GM21576 (cell line): Measurements from ENCODE around the gene OR5A2.
"Not testable (repeated sequence)": the region's sequence is repeated elsewhere in the genome, so short reads cannot be mapped to it uniquely, and the experiment has no call there.

ENCODE experiments used
- ATAC-seq: cut with Tn5 transposase; IDR thresholded peaks from one replicate; pipeline ENCODE4 v1.9.1; 2021; ENCODE audit warnings: mild to moderate bottlenecking, moderate library complexity; ENCODE audit not compliant: unreplicated experiment

The OR5A2 gene

DNA sequence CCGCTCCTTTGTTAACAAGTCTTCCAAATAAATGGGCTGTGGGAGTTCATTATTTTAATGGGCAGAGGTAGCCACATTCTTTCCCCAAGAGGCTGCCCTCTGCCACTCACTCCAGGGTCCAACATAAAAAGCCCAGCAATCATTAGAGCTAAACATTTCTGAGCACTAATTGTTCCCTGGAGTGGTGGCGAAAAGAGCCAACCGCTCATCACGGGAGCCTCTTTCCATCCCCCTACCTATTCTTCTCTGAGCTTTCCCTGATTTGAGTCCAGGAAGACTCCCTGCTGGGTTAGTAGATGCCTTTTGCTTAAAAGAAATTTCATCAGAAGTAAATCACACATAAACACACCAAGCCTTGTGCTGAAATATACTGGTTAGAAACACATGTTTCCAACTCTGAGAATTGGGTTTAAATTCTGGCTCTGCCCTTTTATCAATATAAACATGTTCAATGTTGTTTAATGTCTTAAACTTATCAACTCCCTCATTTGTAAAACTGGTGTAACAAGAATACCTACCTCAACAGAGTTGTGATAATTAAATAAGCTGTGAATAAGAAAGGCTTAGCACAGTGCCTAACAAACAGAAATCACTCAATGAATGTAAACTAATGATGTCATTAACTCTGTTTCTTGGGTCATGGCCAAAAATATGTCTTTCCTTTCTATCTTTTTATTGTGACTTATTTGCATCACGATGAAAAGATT, at the start of gene OR5A2:
Gene OR5A2, minus strand, starts transcription at position 53 of the 707 bp plus-strand sequence. CDS start 3,460 bp downstream, outside the sequence.
- ATAC-seq: no peak

DNA sequence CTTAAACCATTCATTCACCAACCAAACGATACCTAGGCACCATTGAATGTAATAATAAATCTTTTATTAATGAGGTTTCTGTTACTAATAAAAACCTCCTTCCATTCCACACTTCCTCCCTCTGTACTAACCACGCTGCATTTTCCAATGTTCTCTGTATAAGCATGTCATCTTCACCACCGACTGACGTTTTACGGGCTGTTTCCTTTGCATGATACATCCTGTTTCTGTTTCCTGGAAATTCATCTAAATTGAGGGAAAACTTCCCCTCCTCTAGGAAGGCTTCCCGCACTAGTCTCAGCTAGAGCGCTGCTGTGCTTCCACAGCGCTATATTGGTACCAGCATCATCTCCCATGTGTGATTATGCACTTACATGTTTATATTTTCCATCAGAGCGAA, 49.0 kb upstream of the OR5A2 start:
- ATAC-seq: no peak

DNA sequence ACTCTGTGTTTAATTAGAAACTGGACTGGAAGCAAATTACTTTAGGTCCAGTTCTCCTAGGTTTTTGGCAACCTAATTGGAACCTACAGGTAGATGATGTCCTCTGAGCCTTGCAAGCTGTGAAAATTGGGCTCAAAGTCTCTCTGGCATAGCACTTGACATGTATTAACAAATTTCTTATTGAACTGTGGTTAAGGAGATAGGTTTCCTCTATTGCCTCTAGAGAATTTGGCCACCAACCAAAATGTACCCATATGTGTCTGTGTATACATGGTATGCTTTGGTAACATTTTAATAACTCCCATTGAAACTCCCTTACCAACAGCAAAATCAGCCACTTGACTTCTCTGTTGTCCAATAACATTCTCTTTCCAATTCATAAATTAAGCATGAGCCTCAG, 46.8 kb upstream of the OR5A2 start, which contains the start of gene OR4D10:
Gene OR4D10, plus strand, starts transcription at position 301 of the 400 bp plus-strand sequence. CDS start 4,115 bp downstream, outside the sequence.
- no peak for ATAC-seq

DNA sequence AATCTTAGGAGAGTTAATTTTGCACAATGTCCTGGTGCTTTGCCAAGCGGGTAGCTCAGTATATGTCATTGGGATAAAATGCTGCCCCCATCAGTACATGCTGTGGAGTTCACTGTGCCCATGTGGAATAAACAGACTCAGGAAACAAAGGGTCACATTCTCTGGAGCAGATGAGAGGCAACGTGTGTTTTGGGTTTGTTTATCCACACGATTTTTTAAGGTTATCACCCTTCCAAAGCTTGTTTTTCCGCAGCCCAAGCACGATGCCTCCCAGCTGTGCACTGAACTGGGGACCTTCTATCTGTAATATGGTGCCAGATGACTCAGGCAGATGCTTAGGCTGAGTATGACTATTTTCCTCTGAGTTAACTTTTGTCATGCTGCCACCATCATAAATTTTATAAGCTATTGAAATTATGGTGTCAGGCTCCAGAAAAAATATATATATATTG, 37.0 kb upstream of the OR5A2 start:
- no peak for ATAC-seq

- no peak for ATAC-seq
Observed at GRCh38 chr11:59459916-59460315, 33.7 kb upstream of the OR5A2 start.

DNA sequence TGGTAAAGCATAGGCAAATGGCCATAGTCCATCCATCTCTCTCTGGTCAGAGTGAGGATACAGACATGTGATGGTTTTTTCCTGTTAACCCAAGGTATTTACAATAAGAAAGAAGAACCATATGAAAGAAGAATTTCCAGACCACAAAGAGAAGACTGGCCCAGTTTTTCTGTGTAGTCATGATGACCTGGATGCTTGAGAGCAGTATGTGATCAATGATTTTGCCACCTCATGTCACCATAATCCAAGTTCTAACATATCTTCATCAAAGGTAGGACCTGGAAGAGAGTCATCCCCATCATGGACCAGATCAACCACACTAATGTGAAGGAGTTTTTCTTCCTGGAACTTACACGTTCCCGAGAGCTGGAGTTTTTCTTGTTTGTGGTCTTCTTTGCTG, 30.4 kb upstream of the OR5A2 start, which contains the start of gene OR4D6:
Gene OR4D6, plus strand, starts transcription at position 301 of the 400 bp plus-strand sequence. Its CDS starts 0 bp downstream, at position 301.
- no peak for ATAC-seq

- no peak for ATAC-seq
Observed at GRCh38 chr11:59448484-59448883, 22.3 kb upstream of the OR5A2 start.

DNA sequence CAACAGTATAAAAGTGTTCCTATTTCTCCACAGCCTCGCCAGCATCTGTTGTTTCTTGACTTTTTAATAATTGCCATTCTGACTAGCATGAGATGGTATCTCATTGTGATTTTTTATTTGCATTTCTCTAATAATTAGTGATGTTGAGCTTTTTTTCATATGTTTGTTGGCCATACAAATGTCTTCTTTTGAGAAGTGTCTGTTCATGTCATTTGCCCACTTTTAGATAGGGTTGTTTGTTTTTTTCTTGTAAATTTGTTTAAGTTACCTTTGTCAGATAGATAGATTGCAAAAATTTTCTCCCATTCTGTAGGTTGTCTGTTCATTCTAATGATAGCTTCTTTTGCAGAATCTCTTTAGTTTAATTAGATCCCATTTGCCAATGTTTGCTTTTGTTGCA, 19.4 kb upstream of the OR5A2 start:
- not testable (repeated sequence) for ATAC-seq

GRCh38 chr11:59437770-59438169, 11.6 kb upstream of the OR5A2 start:
- no peak for ATAC-seq

DNA sequence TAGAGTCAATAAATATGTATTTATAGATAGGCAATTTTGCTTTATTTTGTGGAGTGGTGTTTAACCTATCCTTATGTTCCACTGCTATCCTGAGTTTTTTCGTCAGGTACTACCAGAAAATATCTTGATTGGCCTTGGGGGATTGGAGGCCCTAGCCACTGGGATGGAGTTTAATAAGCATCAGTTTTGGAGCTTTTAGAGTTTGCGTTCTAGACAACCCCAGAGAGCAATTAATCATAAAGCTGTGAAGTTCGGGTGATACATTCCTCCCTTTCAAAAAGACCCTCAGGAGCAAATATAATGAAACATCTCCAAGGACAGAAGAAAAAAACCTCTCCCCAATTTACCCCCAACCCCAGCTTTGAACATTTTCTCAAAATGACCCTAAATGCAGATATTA, 10.0 kb upstream of the OR5A2 start, which contains the start of gene OR5A1:
Gene OR5A1, plus strand, starts transcription at position 301 of the 400 bp plus-strand sequence. CDS start 6,700 bp downstream, outside the sequence.
- ATAC-seq: no peak

- ATAC-seq: peak; percentile 80
Observed at GRCh38 chr11:59429924-59430516, 3.8 kb upstream of the OR5A2 start.

GRCh38 chr11:59427068-59427382, 812 bp upstream of the OR5A2 start:
- no peak for ATAC-seq

DNA sequence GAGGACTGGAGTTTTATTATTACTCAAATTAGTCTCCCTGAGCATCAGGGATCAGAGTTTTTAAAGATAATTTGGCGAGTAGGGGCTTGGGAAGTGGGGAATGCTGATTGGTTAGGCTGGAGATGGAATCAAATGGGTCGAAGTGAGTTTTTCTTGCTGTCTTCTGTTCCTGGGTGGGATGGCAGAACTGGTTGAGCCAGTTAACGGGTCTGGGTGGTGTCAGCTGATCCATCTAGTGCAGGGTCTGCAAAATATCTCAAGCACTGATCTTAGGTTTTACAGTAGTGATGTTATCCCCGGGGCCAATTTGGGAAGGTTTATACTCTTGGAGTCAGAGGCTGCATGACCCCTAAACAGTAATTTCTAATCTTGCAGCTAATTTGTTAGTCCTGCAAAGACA, 1.1 kb downstream of the OR5A2 start:
- ATAC-seq: no peak

DNA sequence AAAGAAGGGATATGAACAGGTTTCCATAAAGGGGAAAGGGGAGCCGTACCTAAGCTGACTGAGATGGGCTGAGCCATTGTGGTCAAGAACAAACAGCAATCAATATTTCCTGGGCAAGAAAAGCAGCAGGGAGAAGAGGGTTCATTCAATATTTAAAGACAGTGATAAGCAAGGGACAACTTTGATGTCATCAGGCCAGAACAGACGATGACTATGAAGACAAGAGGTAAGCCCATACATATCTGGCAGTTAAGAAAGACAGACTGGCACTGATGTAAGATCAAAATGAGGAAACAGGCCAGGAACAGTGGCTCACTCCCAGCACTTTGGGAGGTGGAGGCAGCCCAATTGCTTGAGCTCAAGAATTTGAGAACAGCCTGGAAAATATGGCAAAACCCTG, 2.4 kb downstream of the OR5A2 start:
- no peak for ATAC-seq

DNA sequence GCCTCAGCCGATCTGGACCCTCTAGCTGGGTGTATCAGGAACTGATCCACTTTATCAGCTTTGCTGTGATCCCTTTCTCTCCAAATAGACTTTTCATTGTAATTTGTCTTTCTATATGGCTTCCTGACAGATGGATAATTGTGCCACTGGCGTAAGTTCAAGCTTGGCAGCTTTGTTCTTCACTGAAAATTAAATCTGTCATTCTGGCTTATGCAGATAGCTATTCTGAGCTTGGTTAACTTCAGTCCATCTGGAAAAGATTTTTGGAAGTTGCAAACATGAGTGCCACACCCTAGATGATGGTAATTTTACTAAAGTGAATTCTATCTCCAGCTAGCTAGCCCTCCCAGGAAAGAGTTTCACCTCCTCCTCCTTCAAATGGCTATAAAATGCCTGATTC, 8.1 kb downstream of the OR5A2 start:
- no peak for ATAC-seq

GRCh38 chr11:59417023-59417422, 9.2 kb downstream of the OR5A2 start:
- ATAC-seq: no peak

DNA sequence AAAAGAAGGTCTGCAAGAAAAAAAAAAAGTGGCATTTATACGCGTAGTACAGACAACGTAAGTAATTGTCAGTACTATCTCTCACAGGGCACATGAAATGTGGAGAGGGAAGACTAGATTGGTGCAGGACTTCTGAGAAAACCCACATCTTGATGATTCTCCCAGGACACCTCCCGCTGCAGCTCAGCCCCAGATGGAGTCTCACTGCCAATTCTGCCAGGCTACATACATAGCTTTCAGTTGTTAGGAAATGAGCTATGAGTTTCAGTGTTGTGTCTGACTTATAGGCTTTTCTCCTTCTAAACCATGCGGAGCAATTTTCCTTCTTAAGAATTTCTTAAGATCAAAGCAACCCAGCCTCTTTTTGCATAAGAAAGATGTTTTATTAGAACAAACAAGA, 9.6 kb downstream of the OR5A2 start:
- no peak for ATAC-seq

GRCh38 chr11:59415111-59415510, 11.1 kb downstream of the OR5A2 start:
- no peak for ATAC-seq

- no peak for ATAC-seq
Observed at GRCh38 chr11:59413646-59414045, 12.6 kb downstream of the OR5A2 start.

DNA sequence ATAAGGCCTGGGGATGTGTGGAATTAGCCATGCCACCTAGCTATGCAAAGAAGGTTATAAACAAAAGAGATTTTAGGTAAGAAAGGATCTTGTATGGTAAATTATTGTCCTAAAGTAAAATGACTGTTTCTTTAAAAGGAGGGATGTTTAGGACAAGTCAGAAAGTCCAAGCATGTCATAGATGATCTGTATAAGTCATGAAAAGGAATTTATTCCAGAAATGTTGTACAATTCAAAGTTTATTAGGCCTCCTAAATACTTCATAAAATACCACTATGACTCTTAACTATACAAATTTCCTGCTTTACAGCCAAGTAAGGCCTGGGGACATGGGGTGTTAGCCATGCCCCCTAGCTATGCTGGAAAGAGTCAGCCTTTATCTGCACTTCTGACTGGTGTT, 22.7 kb downstream of the OR5A2 start:
- ATAC-seq: no peak

DNA sequence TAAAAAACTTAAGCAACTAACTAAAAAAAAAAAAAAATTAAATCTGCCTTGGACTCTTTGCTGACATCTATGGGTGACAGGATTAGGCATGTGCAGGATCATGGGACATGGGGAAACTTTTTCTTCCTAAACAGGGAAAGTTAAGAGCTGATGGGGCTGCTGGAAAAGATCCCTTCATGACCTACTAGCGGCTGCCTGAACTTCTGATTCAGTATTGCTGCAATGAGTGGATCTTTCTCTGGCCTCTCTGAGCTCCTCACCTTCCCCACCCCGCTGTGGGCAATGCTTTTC, 25.0 kb downstream of the OR5A2 start:
- ATAC-seq: no peak

DNA sequence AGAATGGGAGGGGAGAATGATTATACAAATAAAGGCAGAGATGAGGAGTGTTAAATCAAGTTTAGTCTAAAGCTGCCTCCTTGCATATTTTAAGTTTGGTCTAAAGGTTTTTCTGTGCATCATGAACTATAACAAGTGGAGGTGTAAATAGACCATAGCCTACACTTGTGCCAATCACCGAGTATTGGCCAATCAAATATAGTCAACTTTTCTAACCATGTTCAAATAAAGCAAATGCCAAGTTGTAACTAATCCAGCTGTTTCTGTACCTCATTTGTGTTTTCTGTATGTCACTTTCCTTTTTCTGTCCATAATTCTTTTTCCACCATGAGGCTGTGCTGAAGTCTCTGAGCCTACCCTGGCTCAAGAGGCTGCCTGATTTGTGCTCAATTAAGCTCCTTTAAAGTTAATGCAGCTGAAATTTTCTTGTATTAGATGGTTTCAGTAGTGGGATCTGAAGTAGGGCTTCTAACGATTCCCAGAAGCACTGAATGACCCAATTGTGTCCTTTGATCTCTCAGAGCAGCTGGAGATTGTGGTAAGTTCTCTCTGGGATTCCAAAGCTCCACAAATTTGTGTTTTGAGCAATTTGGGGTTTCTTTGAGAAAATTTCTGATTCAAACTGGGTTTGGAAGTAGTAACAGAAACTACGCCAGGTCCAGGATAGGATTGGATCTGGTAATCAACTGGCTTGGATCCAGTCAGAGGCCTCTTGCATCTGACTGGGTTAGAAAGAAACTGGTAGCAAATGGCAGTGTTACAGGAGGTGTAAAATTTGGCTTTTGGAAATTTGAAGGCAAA, 25.6 kb downstream of the OR5A2 start:
- ATAC-seq: no peak
